Measurements from ENCODE around the gene TMTC1. TPM values are rescaled to one million over a fixed set of nuclear protein-coding genes. Genes with fewer than 3 reads are reported as not detected.

TMTC1 gene
- total RNA-seq, 1 donor from 2014 or later = 24.8 TPM

GRCh38 chr12:29499235-29499634, 284.5 kb downstream of the TMTC1 start:
- Histone ChIP-seq H3K27ac (no peak overlapping the region), H3K4me1 (no peaks in the 10 kb centered on the region), H3K36me3 (no peaks in the 10 kb centered on the region), H3K4me3 (no peak overlapping the region), H3K27me3 (ENCODE audit: low read depth) (no peaks in the 10 kb centered on the region), H3K9me3 (no peaks in the 10 kb centered on the region)
- TF ChIP-seq CTCF (IDR thresholded peaks at IDR 0.05) = no peak
- intact Hi-C loops (cut with DNase I) = no loop called here
- ATAC-seq (no peak), DNase-seq (no peak)

GRCh38 chr12:29497588-29497987, 286.2 kb downstream of the TMTC1 start, which contains the start of gene OVCH1:
OVCH1 (minus strand) TSS chr12:29497686; CDS start chr12:29497686, 0 bp downstream.
- Histone ChIP-seq H3K4me3 (no peak within 1 kb of the TSS), H3K9me3 (no peaks in the 10 kb centered on the region), H3K4me1 (no peaks in the 10 kb centered on the region), H3K36me3 (no peaks in the 10 kb centered on the region), H3K27ac (no peak within 1 kb of the TSS), H3K27me3 (ENCODE audit: low read depth) (no peaks in the 10 kb centered on the region)
- TF ChIP-seq CTCF (IDR thresholded peaks at IDR 0.05) = no peak
- intact Hi-C loops (cut with DNase I) = no loop called here
- DNase-seq (no peak), ATAC-seq (peak in 1 of 2 donors; percentile 28)

DNA sequence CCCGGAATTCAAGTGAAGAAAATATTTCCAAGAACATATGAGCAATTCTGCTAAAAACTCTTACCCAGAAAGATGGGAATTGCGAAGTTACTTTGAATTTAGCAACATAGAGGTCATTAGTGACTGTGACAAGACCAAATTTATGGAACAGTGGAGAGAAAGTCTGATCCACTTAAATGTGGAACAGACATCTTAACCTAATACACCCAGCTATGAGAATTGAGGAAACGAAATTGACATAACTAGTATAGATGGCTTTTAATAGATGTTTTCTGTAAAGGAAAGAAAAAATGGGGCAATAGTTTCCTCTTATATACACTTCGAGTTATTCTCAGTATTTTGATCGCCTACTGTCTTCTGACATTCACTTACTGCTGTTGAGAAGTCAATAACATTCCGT, 290.9 kb downstream of the TMTC1 start:
- no peaks in the 10 kb centered on the region for H3K9me3 ChIP-seq
- TF ChIP-seq CTCF (IDR thresholded peaks at IDR 0.05) = no peak
- ATAC-seq (peak in 1 of 2 donors; percentile 52), DNase-seq (no peak)
- no peaks in the 10 kb centered on the region for H3K27me3 ChIP-seq (ENCODE audit: low read depth)
- no peaks in the 10 kb centered on the region for H3K36me3 ChIP-seq
- no peak overlapping the region for H3K4me3 ChIP-seq
- intact Hi-C loops (cut with DNase I) = no loop called here
- no peaks in the 10 kb centered on the region for H3K4me1 ChIP-seq
- H3K27ac ChIP-seq = no peak overlapping the region

DNA sequence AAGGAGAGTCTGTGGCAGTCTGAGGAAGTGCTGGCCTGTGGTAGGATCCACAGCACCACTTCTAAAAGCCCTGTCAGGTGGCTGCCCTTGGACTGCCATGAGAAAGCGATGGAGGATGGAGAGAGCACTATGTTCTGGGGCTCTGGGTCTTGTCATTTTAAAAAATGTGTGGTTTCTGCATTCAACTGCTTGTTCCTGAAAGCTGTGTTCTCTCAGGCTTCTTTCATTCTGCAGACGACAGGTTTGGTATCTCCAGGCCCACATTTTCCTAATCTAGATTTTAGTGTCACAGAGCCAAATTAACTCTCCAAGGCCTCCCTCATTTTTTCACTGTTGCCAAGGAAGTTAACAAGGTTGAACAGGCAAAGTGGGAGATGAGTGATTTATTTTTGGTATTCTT, 296.8 kb downstream of the TMTC1 start:
- H3K4me3 ChIP-seq = no peak overlapping the region
- H3K4me1 ChIP-seq = no peaks in the 10 kb centered on the region
- H3K9me3 ChIP-seq = no peaks in the 10 kb centered on the region
- TF ChIP-seq CTCF (IDR thresholded peaks at IDR 0.05) = no peak
- H3K27me3 ChIP-seq (ENCODE audit: low read depth) = no peaks in the 10 kb centered on the region
- DNase-seq (no peak), ATAC-seq (no peak)
- intact Hi-C loops (cut with DNase I) = no loop called here
- H3K36me3 ChIP-seq = no peaks in the 10 kb centered on the region
- no peak overlapping the region for H3K27ac ChIP-seq

DNA sequence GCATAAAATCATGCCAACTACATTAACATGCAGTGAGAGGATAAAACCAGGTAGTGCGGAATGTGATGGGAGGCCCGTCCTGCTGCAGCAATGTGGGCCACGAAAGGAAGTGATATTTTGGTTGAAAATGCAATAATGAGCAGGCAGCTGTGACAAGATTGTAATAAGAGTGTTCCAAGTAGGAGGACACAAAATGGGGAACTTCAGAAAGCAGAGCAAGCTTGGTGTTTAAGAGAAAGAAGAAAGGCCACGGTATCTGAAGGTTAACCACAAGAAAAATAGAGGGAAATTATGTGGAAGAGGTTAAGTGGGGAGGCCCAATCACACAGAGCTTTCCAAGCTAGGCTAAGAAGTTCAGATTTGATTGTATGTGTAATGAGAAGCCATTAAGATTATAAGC, 320.5 kb downstream of the TMTC1 start:
- DNase-seq (no peak), ATAC-seq (no peak)
- H3K9me3 ChIP-seq = no peaks in the 10 kb centered on the region
- TF ChIP-seq CTCF (IDR thresholded peaks at IDR 0.05) = no peak
- intact Hi-C loops (cut with DNase I) = no loop called here
- H3K36me3 ChIP-seq = no peaks in the 10 kb centered on the region
- no peak overlapping the region for H3K27ac ChIP-seq
- no peak overlapping the region for H3K4me3 ChIP-seq
- no peaks in the 10 kb centered on the region for H3K4me1 ChIP-seq
- H3K27me3 ChIP-seq (ENCODE audit: low read depth) = no peaks in the 10 kb centered on the region

DNA sequence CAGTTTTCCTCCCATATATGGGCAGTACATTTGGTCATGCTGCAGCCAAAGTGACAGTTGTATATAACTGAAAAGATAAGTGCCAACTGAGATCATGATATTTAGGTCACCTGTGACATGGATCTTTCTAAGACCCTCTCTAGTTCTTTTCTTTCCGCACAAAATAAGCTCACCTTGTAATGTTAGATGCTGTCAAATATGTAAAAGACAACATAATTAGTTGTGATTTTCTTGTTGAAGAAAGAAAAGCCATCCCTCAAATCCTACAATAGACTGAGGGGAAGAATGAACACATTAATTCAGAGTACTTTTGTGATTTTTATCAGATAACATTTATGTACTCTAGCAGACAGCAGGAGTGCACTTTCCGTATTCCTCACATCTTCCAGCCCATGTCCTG, 323.7 kb downstream of the TMTC1 start:
- Histone ChIP-seq H3K4me3 (no peak overlapping the region), H3K27ac (no peak overlapping the region), H3K9me3 (no peaks in the 10 kb centered on the region), H3K4me1 (no peaks in the 10 kb centered on the region), H3K36me3 (no peaks in the 10 kb centered on the region), H3K27me3 (ENCODE audit: low read depth) (no peaks in the 10 kb centered on the region)
- TF ChIP-seq CTCF (IDR thresholded peaks at IDR 0.05) = no peak
- intact Hi-C loops (cut with DNase I) = no loop called here
- ATAC-seq = no peak
- DNase-seq = no peak

Measured in lower lobe of right lung (tissue), 2 donors.